OCI-LY7 (cell line): ENCODE data around the gene SF3A1. TPM values are rescaled to one million over a fixed set of nuclear protein-coding genes. Genes with fewer than 3 reads are reported as not detected.
A peak's percentile ranks its signal among the peaks of the same experiment; 100 is the strongest.

ENCODE experiments used
- BruUV-seq: library from RNA; stranded (reverse); fragments of 400-500 nt; replicated peaks from 2 replicates; lab custom pipeline; 2021; lab: Mats Ljungman, UMichigan
- CTCF ChIA-PET: fragments of 300-600 bp; sonication (Branson Sonifier 250); formaldehyde crosslinking; loops from one replicate; lab custom pipeline; 2022; ENCODE audit warnings: antibody characterized with exemption; ENCODE audit not compliant: unreplicated experiment; lab: Charles Lee
- POLR2A ChIA-PET: fragments of 300-600 bp; sonication (Branson Sonifier 250); formaldehyde crosslinking; loops from one replicate; lab custom pipeline; 2022; ENCODE audit warnings: antibody characterized with exemption; lab: Charles Lee
- DNase-seq: peaks from one replicate; pipeline ENCODE4 v3.0.0-alpha.2; 2015; ENCODE audit warnings: low spot score
- H2AFZ ChIP-seq: fragments of 200-600 bp; sonication (generic), shearing (Covaris generic); 2 replicates; pipeline ENCODE4 v1.6.1; 2014; ENCODE audit warnings: mild to moderate bottlenecking, antibody characterized with exemption, low read length, moderate library complexity
- H3K27ac ChIP-seq: fragments of 200-600 bp; sonication (generic); 2 replicates; pipeline ENCODE4 v1.5.1; 2014; ENCODE audit warnings: mixed run types, low read depth, mild to moderate bottlenecking, moderate library complexity, low read length, inconsistent platforms; ENCODE audit not compliant: poor library complexity, severe bottlenecking
- H3K36me3 ChIP-seq: fragments of 200-600 bp; sonication (generic); 2 replicates; pipeline ENCODE4 v1.6.1; 2014; ENCODE audit warnings: mild to moderate bottlenecking, antibody characterized with exemption, low read length, moderate library complexity, mixed read lengths; ENCODE audit not compliant: insufficient read depth
- H3K4me1 ChIP-seq: fragments of 200-600 bp; sonication (generic); 2 replicates; pipeline ENCODE4 v1.5.1; 2014; ENCODE audit warnings: mild to moderate bottlenecking, low read length; ENCODE audit not compliant: insufficient read depth, poor library complexity, severe bottlenecking
- H3K4me2 ChIP-seq: fragments of 200-600 bp; sonication (generic); 2 replicates; pipeline ENCODE4 v1.6.1; 2014; ENCODE audit warnings: mild to moderate bottlenecking, low read length
- H3K4me3 ChIP-seq: fragments of 200-600 bp; sonication (generic); 2 replicates; pipeline ENCODE4 v1.5.1; 2014; ENCODE audit warnings: mild to moderate bottlenecking, low read depth, low read length; ENCODE audit not compliant: poor library complexity, severe bottlenecking
- H3K79me2 ChIP-seq: fragments of 200-600 bp; sonication (generic); 2 replicates; pipeline ENCODE4 v1.6.1; 2016; ENCODE audit warnings: low read depth, mild to moderate bottlenecking, low read length, moderate library complexity, mixed read lengths; ENCODE audit not compliant: insufficient read depth
- H3K9me2 ChIP-seq: fragments of 200-600 bp; sonication (generic); 2 replicates; pipeline ENCODE4 v1.6.1; 2016; ENCODE audit warnings: mild to moderate bottlenecking, low read length, mixed read lengths; ENCODE audit not compliant: insufficient read depth
- H3K9me3 ChIP-seq: fragments of 200-600 bp; sonication (generic); 2 replicates; pipeline ENCODE4 v1.6.1; 2014; ENCODE audit warnings: mild to moderate bottlenecking, mixed run types, low read length, mixed read lengths
- H4K20me1 ChIP-seq: fragments of 200-600 bp; sonication (generic); 2 replicates; pipeline ENCODE4 v1.6.1; 2014; ENCODE audit warnings: mild to moderate bottlenecking, antibody characterized with exemption, low read length, moderate library complexity, mixed read lengths; ENCODE audit not compliant: insufficient read depth
- EZH2phosphoT487 ChIP-seq: fragments of 200-600 bp; sonication (generic); IDR thresholded peaks from 2 replicates; pipeline ENCODE4 v1.6.1; 2018; ENCODE audit warnings: low read depth, borderline replicate concordance, mild to moderate bottlenecking, mixed run types, antibody characterized with exemption, low read length, moderate library complexity, mixed read lengths
- intact Hi-C: fragments of 100-400 bp; cut with micrococcal nuclease; formaldehyde crosslinking; loops from one replicate; pipeline ENCODE4 v1.10.0; 2022; ENCODE audit not compliant: unreplicated experiment
- total RNA-seq, 2 experiments: library from RNA; depleted of rRNA in 1 of 2; stranded (reverse); fragments of >200 nt in 1 of 2; shearing (Covaris generic) in 1 of 2; gene quantifications; 2 replicates each; pipeline ENCODE4 v1.2.3, GENCODE V29; 2014 to 2022
- TF ChIP-seq, protein P1 (sequence below): fragments of 200-600 bp; sonication (generic); conservative IDR thresholded peaks from 2 replicates; pipeline ENCODE4 v1.5.1; 2014; ENCODE audit warnings: mild to moderate bottlenecking, antibody characterized with exemption, low read length, moderate library complexity, mixed read lengths

The SF3A1 gene
- total RNA-seq, 2 experiments from 2014 or later, result 71.8 to 200 TPM

DNA sequence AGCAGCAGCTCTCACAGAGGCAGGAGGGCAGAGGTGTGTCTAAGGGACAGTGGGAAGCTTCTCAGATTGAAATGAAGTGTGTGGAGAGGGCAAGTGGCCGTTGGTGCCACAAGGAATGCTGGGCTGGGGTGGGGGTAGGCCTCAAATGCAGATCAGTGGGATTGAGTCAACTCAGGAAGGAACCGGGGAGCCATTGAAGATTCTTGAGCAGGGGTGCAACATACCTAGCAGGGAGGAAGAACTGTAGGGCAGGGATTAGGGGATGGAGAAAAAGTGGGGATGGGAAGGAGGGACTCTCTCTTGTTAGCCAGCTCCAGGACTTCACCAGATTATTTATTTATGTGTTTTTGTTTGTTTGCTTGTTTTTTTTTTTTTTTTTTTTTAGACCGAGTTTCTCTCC, 37.2 kb upstream of the SF3A1 start:
- H3K4me3 ChIP-seq, result no peak overlapping the region
- ChIA-PET CTCF (no interaction called here), POLR2A (interaction anchor here (0.7 to 1.9 kb wide), 3 partner anchors 31 to 204 kb away, joined by 4 read pairs; no protein-coding TSS in a partner anchor)
- peaks cover 6% of the 10 kb centered on the region; the same call in 1 of the 2 replicates for H3K9me3 ChIP-seq
- H3K27ac ChIP-seq, result no peak overlapping the region
- no peaks in the 10 kb centered on the region for H3K79me2 ChIP-seq
- no peaks in the 10 kb centered on the region; the same call in 1 of the 2 replicates for H3K36me3 ChIP-seq
- H2AFZ ChIP-seq, result peak overlapping the region; percentile 70; the same call in 1 of the 2 replicates
- no peak overlapping the region for H3K4me2 ChIP-seq
- TF ChIP-seq, protein P1, sequence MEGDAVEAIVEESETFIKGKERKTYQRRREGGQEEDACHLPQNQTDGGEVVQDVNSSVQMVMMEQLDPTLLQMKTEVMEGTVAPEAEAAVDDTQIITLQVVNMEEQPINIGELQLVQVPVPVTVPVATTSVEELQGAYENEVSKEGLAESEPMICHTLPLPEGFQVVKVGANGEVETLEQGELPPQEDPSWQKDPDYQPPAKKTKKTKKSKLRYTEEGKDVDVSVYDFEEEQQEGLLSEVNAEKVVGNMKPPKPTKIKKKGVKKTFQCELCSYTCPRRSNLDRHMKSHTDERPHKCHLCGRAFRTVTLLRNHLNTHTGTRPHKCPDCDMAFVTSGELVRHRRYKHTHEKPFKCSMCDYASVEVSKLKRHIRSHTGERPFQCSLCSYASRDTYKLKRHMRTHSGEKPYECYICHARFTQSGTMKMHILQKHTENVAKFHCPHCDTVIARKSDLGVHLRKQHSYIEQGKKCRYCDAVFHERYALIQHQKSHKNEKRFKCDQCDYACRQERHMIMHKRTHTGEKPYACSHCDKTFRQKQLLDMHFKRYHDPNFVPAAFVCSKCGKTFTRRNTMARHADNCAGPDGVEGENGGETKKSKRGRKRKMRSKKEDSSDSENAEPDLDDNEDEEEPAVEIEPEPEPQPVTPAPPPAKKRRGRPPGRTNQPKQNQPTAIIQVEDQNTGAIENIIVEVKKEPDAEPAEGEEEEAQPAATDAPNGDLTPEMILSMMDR, result no peak
- no peak for TF ChIP-seq EZH2phosphoT487
- H4K20me1 ChIP-seq, result no peaks in the 10 kb centered on the region
- H3K4me1 ChIP-seq, result peaks cover 31% of the 10 kb centered on the region
- no TSS peak for BruUV-seq
- no peaks in the 10 kb centered on the region for H3K9me2 ChIP-seq
- DNase-seq, result no peak
- intact Hi-C loops, result no loop called here

DNA sequence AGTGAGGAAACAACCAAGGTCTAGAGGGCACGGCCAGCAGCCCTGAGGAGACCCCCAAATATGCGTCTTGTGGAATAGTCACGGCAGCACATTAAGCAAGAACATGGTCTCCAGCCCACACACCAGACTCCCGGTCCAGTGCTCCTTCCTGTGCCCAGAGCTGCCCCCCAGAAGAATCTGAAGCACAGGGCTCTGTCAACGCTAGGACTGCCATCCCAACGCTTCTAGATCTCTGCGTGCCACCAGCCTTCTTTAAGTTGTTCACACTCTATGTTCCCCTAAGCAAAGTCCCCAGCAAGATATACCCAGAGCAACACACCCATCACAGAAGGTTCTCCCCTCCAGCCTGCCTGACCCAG, 36.6 kb upstream of the SF3A1 start:
- intact Hi-C loops, result no loop called here
- Histone ChIP-seq H3K9me2 (no peaks in the 10 kb centered on the region), H3K27ac (peak overlapping the region; percentile 58), H3K9me3 (peaks cover 6% of the 10 kb centered on the region; the same call in 1 of the 2 replicates), H2AFZ (peak overlapping the region; percentile 70; the same call in 1 of the 2 replicates), H3K4me2 (peak overlapping the region; percentile 73), H3K4me1 (peaks cover 31% of the 10 kb centered on the region), H4K20me1 (no peaks in the 10 kb centered on the region), H3K36me3 (no peaks in the 10 kb centered on the region; the same call in 1 of the 2 replicates), H3K4me3 (no peak overlapping the region), H3K79me2 (no peaks in the 10 kb centered on the region)
- no peak for DNase-seq
- no TSS peak for BruUV-seq
- ChIA-PET POLR2A (interaction anchor here (2.0 kb wide), 1 partner anchor 31 kb away, joined by 15 read pairs; the partner anchor contains the start of gene MTFP1), CTCF (interaction anchor here (1.6 to 2.0 kb wide), 2 partner anchors 106 to 130 kb away, joined by 5 to 6 read pairs; no protein-coding TSS in a partner anchor)
- TF ChIP-seq, protein P1, result no peak
- TF ChIP-seq EZH2phosphoT487, result no peak
